Hematopoietic multipotent progenitor cell treated with erythropoietin and hydrocortisone succinate and interleukin-3 and kit ligand, for 6 days (in vitro differentiated cells): ENCODE measurements around the gene S100Z.

Experiments
- DNase-seq: peaks from one replicate; pipeline ENCODE4 v3.0.0-alpha.2; 2015

The S100Z gene

GRCh38 chr5:76953551-76954382, 104.0 kb downstream of the S100Z start:
- peak; percentile 44 for DNase-seq

GRCh38 chr5:76954383-76954763, 104.6 kb downstream of the S100Z start:
- DNase-seq: no peak

- no peak for DNase-seq
These were observed 106.2 kb downstream of the S100Z start for GRCh38 chr5:76956033-76956432.

GRCh38 chr5:76958991-76959767, 109.4 kb downstream of the S100Z start:
- peak; percentile 78 for DNase-seq

GRCh38 chr5:76960004-76960625, 110.3 kb downstream of the S100Z start:
- DNase-seq: peak; percentile 76

GRCh38 chr5:76964060-76964459, 114.2 kb downstream of the S100Z start:
- DNase-seq: no peak
